ENCODE measurements around the gene ST8SIA6.

The ST8SIA6 gene

DNA sequence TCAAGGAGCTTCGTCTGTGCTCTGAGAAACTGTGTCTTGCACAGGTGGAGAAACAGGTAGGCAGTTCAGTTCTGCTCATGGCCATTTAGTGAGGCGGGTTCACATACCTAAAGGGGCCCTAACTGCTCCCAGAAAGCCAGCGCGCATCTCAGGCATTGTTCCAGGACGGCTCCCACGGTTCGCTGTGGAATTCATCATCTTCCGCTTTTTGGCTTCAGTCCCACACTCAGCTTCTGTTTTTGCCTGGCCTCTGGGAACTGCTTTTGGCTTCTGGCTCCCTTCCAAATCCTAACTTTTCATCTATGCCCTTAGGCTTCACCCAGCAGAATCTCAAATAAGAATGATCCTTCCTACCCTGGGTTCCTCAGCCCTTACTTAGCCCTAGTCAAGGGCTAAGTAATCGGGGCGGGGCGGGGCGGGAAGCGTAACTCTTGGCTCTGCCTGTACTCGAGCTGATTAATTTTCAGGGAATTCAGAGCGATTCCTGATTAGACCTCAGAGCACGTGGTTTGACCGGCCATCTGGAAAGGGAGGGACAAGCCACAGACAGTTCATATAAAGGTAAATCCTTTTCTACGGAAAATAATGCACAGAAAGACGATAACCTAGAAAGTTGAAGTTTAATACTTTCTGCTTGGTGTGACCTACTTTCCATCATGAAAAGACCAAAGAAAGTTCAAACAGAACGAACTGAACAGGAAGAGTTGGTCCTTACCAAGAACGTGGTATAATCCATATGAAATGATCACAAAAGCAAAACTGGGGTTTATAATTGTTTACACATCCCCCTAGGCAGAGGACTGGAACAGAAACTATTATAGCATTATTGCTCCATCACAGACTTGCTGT is 105.7 kb downstream of the ST8SIA6 start:
- POLR2A ChIA-PET = interaction anchor here (0.6 to 1.4 kb wide), 3 partner anchors 9 to 100 kb away, joined by 3 to 6 read pairs (median 3); no protein-coding TSS in a partner anchor
- TF ChIP-seq ZNF843 (tag by site-specific recombination; IDR thresholded peaks at IDR 0.05) (no peak), ZNF768 (tag by site-specific recombination; IDR thresholded peaks at IDR 0.05) (no peak), ZNF394 (tag by site-specific recombination; IDR thresholded peaks at IDR 0.05; ENCODE audit: borderline replicate concordance) (no peak), PATZ1 (tag by site-specific recombination; IDR thresholded peaks at IDR 0.05) (no peak; the same call in 1 of the 2 replicates), PRDM10 (tag by site-specific recombination; IDR thresholded peaks at IDR 0.05) (peak; percentile 99), ZNF335 (tag by site-specific recombination; conservative IDR thresholded peaks at IDR 0.05) (peak; percentile 96), MZF1 (tag by site-specific recombination; IDR thresholded peaks at IDR 0.05; ENCODE audit: borderline replicate concordance) (peak; percentile 70; the same call in 1 of the 2 replicates), FEZF1 (tag by site-specific recombination; IDR thresholded peaks at IDR 0.05) (no peak), GLIS1 (tag by site-specific recombination; IDR thresholded peaks at IDR 0.05) (no peak), ZNF785 (tag by site-specific recombination; IDR thresholded peaks at IDR 0.05) (no peak), ZNF10 (tag by site-specific recombination; IDR thresholded peaks at IDR 0.05) (no peak), OSR2 (tag by site-specific recombination; IDR thresholded peaks at IDR 0.05) (peak; percentile 42; the same call in 1 of the 2 replicates), ZNF791 (tag by site-specific recombination; IDR thresholded peaks at IDR 0.05) (no peak), ZNF169 (tag by site-specific recombination; IDR thresholded peaks at IDR 0.05) (no peak), ZNF658 (tag by site-specific recombination; IDR thresholded peaks at IDR 0.05) (no peak), ZNF274 (IDR thresholded peaks at IDR 0.05; ENCODE audit: low read length) (no peak), ZNF274 (tag by site-specific recombination; IDR thresholded peaks at IDR 0.05; ENCODE audit: borderline replicate concordance) (no peak), ZBTB1 (tag by site-specific recombination; IDR thresholded peaks at IDR 0.05) (no peak), ZFP37 (tag by site-specific recombination; IDR thresholded peaks at IDR 0.05) (peak; percentile 47; the same call in 1 of the 2 replicates), BCL11B (tag by site-specific recombination; IDR thresholded peaks at IDR 0.05; ENCODE audit: low read depth) (no peak), ZNF202 (tag by site-specific recombination; IDR thresholded peaks at IDR 0.05; ENCODE audit: borderline replicate concordance) (no peak), ZXDB (tag by site-specific recombination; IDR thresholded peaks at IDR 0.05) (0 out of 2 replicates have a peak, but pooled peaks have one; percentile 27), ZFP41 (tag by site-specific recombination; IDR thresholded peaks at IDR 0.05; ENCODE audit: borderline replicate concordance) (no peak)
- TF ChIP-seq, protein P1, sequence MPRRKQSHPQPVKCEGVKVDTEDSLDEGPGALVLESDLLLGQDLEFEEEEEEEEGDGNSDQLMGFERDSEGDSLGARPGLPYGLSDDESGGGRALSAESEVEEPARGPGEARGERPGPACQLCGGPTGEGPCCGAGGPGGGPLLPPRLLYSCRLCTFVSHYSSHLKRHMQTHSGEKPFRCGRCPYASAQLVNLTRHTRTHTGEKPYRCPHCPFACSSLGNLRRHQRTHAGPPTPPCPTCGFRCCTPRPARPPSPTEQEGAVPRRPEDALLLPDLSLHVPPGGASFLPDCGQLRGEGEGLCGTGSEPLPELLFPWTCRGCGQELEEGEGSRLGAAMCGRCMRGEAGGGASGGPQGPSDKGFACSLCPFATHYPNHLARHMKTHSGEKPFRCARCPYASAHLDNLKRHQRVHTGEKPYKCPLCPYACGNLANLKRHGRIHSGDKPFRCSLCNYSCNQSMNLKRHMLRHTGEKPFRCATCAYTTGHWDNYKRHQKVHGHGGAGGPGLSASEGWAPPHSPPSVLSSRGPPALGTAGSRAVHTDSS (tag by site-specific recombination; IDR thresholded peaks at IDR 0.05) = no peak
- TF ChIP-seq, protein P2, sequence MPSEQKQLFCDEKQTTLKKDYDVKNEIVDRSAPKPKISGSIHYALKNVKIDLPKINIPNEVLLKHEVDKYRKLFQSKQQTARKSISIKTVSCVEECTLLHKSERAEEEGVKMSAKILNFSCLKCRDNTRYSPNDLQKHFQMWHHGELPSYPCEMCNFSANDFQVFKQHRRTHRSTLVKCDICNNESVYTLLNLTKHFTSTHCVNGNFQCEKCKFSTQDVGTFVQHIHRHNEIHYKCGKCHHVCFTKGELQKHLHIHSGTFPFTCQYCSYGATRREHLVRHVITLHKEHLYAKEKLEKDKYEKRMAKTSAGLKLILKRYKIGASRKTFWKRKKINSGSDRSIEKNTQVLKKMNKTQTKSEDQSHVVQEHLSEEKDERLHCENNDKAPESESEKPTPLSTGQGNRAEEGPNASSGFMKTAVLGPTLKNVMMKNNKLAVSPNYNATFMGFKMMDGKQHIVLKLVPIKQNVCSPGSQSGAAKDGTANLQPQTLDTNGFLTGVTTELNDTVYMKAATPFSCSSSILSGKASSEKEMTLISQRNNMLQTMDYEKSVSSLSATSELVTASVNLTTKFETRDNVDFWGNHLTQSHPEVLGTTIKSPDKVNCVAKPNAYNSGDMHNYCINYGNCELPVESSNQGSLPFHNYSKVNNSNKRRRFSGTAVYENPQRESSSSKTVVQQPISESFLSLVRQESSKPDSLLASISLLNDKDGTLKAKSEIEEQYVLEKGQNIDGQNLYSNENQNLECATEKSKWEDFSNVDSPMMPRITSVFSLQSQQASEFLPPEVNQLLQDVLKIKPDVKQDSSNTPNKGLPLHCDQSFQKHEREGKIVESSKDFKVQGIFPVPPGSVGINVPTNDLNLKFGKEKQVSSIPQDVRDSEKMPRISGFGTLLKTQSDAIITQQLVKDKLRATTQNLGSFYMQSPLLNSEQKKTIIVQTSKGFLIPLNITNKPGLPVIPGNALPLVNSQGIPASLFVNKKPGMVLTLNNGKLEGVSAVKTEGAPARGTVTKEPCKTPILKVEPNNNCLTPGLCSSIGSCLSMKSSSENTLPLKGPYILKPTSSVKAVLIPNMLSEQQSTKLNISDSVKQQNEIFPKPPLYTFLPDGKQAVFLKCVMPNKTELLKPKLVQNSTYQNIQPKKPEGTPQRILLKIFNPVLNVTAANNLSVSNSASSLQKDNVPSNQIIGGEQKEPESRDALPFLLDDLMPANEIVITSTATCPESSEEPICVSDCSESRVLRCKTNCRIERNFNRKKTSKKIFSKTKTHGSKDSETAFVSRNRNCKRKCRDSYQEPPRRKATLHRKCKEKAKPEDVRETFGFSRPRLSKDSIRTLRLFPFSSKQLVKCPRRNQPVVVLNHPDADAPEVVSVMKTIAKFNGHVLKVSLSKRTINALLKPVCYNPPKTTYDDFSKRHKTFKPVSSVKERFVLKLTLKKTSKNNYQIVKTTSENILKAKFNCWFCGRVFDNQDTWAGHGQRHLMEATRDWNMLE (tag by site-specific recombination; conservative IDR thresholded peaks at IDR 0.05; ENCODE audit: low read depth) = peak; percentile 27; the same call in 1 of the 2 replicates

More for the DNA sequence above, 105.7 kb downstream of the ST8SIA6 start:
- CTCF ChIA-PET = interaction anchor here (0.5 to 1.8 kb wide), 5 partner anchors 8 to 890 kb away, joined by 3 to 7 read pairs (median 3); no protein-coding TSS in a partner anchor
- H3K9me3 ChIP-seq (ENCODE audit: control insufficient read depth, insufficient read depth, low read depth, low read length) = no peaks in the 10 kb centered on the region
- H3K4me1 ChIP-seq (ENCODE audit: control insufficient read depth, insufficient read depth, low read length) = no peaks in the 10 kb centered on the region
- no peaks in the 10 kb centered on the region for H3K36me3 ChIP-seq (ENCODE audit: control insufficient read depth in 2 of 2, insufficient read depth in 1 of 2, low read length in 2 of 2)
- peak overlapping the region; percentile 20 for H3K27ac ChIP-seq (ENCODE audit: extremely low read depth, low read depth, low read length)
- no peak overlapping the region for H3K4me3 ChIP-seq (ENCODE audit: low read depth, low read length)

Measured in HEK293 (cell line).